22Rv1 (cell line): Measurements from ENCODE around the gene SYF2.

ENCODE experiments used
- H3K27ac ChIP-seq: fragments of 450-650 bp; 2 replicates; pipeline ENCODE4 v1.5.1; 2017
- CTCF ChIP-seq: fragments of 450-650 bp; IDR thresholded peaks from 2 replicates; pipeline ENCODE4 v1.5.1; 2017; ENCODE audit warnings: mild to moderate bottlenecking
- ZFX ChIP-seq: fragments of 450-650 bp; IDR thresholded peaks from 2 replicates; pipeline ENCODE4 v1.6.1; 2017; ENCODE audit warnings: antibody characterized with exemption, borderline replicate concordance

SYF2 gene

GRCh38 chr1:25232866-25233784, 823 bp upstream of the SYF2 start:
- TF ChIP-seq CTCF (no peak), ZFX (no peak)
- peak overlapping the region; percentile 91 for H3K27ac ChIP-seq

- no peak overlapping the region for H3K27ac ChIP-seq
- TF ChIP-seq CTCF: no peak
- TF ChIP-seq ZFX: no peak
Observed at GRCh38 chr1:25223471-25223870, 8.8 kb downstream of the SYF2 start.

- TF ChIP-seq CTCF: no peak
- TF ChIP-seq ZFX: no peak
- H3K27ac ChIP-seq: no peak overlapping the region
Observed at GRCh38 chr1:25222606-25223005, 9.7 kb downstream of the SYF2 start.

- TF ChIP-seq CTCF: no peak
- TF ChIP-seq ZFX: no peak
- H3K27ac ChIP-seq: no peak overlapping the region
Observed at GRCh38 chr1:25220666-25221065, 11.6 kb downstream of the SYF2 start.

GRCh38 chr1:25219661-25220251, 12.5 kb downstream of the SYF2 start:
- H3K27ac ChIP-seq: no peak overlapping the region
- TF ChIP-seq ZFX (no peak), CTCF (no peak)

- no peak overlapping the region for H3K27ac ChIP-seq
- no peak for TF ChIP-seq ZFX
- TF ChIP-seq CTCF: no peak
Observed at GRCh38 chr1:25217598-25218232, 14.6 kb downstream of the SYF2 start.

- TF ChIP-seq ZFX (no peak), CTCF (no peak)
Observed at GRCh38 chr1:25217015-25217414, 15.3 kb downstream of the SYF2 start.

More at GRCh38 chr1:25217015-25217414, 15.3 kb downstream of the SYF2 start:
- no peak overlapping the region for H3K27ac ChIP-seq
